Hematopoietic multipotent progenitor cell treated with erythropoietin and hydrocortisone succinate and interleukin-3 and kit ligand, for 17 days (in vitro differentiated cells): ENCODE results near the gene RNF217.

ENCODE experiments used
- DNase-seq: peaks from one replicate; pipeline ENCODE4 v3.0.0-alpha.2; 2015; ENCODE audit warnings: low spot score

The RNF217 gene

DNA sequence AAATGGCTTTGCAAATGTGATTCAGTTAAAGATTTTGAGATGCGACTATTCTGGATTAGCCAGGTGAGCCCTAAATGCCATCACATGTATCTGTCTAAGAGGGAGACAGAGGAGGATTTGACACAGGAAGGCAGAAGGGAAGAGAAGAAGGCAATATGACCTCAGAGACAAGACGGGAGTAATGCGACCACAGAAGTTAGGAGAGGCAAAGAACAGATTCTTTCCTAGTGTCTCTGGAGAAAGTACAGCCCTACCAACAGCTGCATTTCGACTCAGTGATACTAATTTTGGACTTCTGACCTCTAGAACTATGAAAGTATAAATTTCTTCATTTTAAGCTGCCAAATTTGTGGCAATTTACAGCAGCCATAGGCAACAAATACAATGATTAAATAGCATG, 167.1 kb downstream of the RNF217 start:
- DNase-seq, result no peak

DNA sequence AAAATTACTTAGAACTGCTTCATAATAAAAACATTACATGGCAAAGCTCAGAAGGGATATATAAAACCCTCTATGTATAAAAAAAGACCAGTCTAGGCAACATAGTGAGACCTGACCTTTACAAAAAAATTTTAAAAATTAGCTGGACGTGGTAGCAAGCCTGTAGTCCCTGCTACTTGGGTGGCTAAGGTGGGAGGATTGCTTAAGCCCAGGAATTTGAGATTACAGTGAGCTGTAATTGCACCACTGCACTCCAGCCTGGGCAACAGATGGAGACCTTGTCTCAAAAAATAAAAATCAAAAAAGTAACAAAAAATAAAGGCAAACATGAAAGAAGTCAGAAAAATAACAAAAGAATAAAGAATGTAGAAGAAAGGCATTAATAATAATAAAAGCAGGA, 169.8 kb downstream of the RNF217 start:
- DNase-seq, result no peak

DNA sequence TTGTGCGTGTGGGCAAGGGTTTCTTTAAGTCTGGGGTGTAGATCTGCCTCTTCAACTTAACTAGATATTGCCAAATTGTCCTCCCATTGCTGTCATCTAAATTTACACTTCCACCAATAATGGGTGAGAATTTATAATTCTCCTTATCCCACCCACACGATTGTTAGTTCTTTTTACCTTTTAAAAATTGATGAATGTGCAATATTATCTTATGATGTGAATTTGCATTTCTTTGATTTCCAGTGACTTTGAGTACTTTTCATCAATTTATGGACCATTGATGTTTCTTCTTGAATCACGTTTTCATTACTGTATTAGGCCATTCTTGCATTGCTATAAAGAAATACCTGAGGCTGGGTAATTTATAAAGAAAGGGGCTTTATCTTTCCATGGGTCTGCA, 174.1 kb downstream of the RNF217 start:
- DNase-seq, result no peak

DNA sequence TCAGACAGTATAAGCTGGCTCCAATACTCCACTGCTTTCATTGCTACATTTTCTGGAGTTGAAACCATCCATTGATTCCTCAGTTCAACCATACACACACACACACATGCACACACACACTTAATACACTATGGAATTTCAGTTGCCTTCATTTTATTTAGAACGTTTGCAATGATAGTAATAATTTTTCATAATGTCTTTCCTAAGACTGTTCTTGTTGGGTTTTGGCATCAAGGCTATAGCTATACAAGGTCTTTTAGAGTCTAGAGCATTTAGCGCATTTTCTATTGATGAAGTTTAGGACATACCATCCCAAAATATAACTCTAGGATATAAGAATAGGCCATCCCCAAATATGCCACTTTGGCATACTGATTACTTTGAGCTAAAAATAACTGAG, 175.8 kb downstream of the RNF217 start:
- no peak for DNase-seq

DNA sequence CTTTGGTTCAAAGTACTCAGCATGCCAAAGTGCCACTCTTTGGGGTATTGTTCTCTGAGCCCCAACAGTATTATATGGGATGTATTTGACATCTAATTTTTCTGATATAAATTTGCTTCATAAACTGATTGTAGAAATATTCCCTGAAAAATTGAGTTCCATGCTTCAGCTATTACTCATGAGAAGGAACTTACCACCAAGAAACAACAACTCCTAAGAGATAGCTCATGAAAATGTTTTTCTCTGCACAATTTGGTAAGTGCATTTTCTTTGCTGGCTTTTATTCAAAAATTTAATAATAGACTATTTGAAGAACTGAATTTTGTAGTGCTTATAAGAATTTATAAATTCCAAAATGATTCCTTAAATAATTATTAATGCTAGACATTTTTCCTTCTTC, 178.6 kb downstream of the RNF217 start:
- no peak for DNase-seq
